ENCODE measurements around the gene CHM. TPM values are rescaled to one million over a fixed set of nuclear protein-coding genes. Genes with fewer than 3 reads are reported as not detected.

The CHM gene
- total and polyA plus RNA-seq, 2 donors (not counting 1 experiment from before 2014, with no cell fraction given), result 13.7 to 25.5 TPM

DNA sequence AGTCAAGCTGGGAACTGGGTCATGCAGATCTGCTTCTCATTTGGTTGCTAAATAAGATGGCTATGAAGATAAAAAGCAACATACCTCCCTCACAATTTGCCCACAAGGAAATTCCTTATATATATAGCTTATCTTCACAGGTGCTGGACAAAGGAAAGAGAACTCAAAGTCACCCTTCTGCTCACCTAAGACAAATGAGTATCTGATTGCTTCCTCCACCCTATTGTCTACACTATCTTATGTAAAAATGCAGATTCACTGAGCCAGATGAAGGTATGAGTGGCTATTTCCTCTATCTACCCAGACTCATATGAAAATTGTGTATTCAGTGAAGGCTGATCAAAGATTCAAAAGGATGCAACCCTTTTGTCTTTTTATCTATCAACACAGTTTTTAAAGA is 50.8 kb downstream of the CHM start:
- ChIA-PET POLR2A (no interaction called here), CTCF (no interaction called here)
- TF ChIP-seq, protein P1, sequence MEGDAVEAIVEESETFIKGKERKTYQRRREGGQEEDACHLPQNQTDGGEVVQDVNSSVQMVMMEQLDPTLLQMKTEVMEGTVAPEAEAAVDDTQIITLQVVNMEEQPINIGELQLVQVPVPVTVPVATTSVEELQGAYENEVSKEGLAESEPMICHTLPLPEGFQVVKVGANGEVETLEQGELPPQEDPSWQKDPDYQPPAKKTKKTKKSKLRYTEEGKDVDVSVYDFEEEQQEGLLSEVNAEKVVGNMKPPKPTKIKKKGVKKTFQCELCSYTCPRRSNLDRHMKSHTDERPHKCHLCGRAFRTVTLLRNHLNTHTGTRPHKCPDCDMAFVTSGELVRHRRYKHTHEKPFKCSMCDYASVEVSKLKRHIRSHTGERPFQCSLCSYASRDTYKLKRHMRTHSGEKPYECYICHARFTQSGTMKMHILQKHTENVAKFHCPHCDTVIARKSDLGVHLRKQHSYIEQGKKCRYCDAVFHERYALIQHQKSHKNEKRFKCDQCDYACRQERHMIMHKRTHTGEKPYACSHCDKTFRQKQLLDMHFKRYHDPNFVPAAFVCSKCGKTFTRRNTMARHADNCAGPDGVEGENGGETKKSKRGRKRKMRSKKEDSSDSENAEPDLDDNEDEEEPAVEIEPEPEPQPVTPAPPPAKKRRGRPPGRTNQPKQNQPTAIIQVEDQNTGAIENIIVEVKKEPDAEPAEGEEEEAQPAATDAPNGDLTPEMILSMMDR (IDR thresholded peaks at IDR 0.05), result no peak
- H3K27ac Mint-ChIP-seq, result no peak overlapping the region
- Histone ChIP-seq H2AFZ (ENCODE audit: insufficient read depth, low read depth, low read length, poor library complexity, severe bottlenecking) (no peak overlapping the region), H3K9ac (ENCODE audit: low read length) (no peak overlapping the region), H3K27ac (ENCODE audit: low read length in 2 of 2) (no peak overlapping the region), H3K36me3 (replicated peaks in 1 of 2; ENCODE audit: control extremely low read depth in 1 of 2, control insufficient read depth in 1 of 2, extremely low read depth in 1 of 2, insufficient read depth in 2 of 2, low read length in 1 of 2) (no peaks in the 10 kb centered on the region), H3K27me3 (replicated peaks in 1 of 4; ENCODE audit: control extremely low read depth in 1 of 4, control insufficient read depth in 3 of 4, insufficient read depth in 4 of 4, low read length in 3 of 4) (no peaks in the 10 kb centered on the region), H4K20me1 (ENCODE audit: control insufficient read depth, insufficient read depth, low read length, poor library complexity, severe bottlenecking) (no peaks in the 10 kb centered on the region), H3K4me2 (replicated peaks; ENCODE audit: low read depth, low read length, poor library complexity, severe bottlenecking) (no peak overlapping the region), H3K79me2 (ENCODE audit: control insufficient read depth, insufficient read depth, low read length) (peaks cover 21% of the 10 kb centered on the region), H3K4me1 (ENCODE audit: control insufficient read depth in 2 of 2, insufficient read depth in 2 of 2, low read length in 2 of 2) (peaks cover 0 to 6% of the 10 kb centered on the region in 2 donors), H3K9me3 (ENCODE audit: control extremely low read depth in 1 of 3, control insufficient read depth in 2 of 3, insufficient read depth in 1 of 3, low read length in 2 of 3) (no peaks in the 10 kb centered on the region), H3K4me3 (ENCODE audit: control extremely low read depth in 1 of 5, extremely low read depth in 1 of 5, insufficient read depth in 1 of 5, low read depth in 2 of 5, low read length in 4 of 5) (no peak overlapping the region)
- no peaks in the 10 kb centered on the region for H3K27me3 Mint-ChIP-seq
- DNase-seq (no peak), ATAC-seq (ENCODE audit: low read depth) (no peak)
- peaks cover 32% of the 10 kb centered on the region for H3K4me1 Mint-ChIP-seq
- no peak overlapping the region for H3K4me3 Mint-ChIP-seq
- no peaks in the 10 kb centered on the region for H3K9me3 Mint-ChIP-seq (ENCODE audit: insufficient read depth)
- intact Hi-C loops (cut with micrococcal nuclease), result no loop called here

DNA sequence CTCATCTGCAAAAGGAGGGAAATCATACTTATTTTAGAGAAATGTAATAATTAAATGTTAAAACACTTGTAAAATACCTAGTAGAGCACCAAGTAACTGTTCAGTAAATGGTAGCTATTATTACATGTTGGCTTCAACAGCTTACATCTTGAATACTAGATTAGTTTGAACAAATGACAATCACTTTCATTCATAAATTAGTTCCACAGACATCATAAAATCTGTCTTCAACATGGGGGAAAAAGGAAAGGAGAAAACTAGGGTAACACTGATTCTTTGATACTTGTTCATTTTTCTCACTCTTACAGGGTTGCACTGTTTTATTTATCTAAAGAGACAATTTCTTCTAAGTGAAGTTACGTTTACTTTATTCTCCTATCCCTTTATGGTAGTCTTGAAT is 51.7 kb downstream of the CHM start:
- ATAC-seq (ENCODE audit: low read depth) (no peak), DNase-seq (no peak)
- Mint-ChIP-seq H3K27ac (no peak overlapping the region), H3K4me1 (peaks cover 32% of the 10 kb centered on the region), H3K9me3 (ENCODE audit: insufficient read depth) (no peaks in the 10 kb centered on the region), H3K4me3 (no peak overlapping the region), H3K27me3 (no peaks in the 10 kb centered on the region)
- H3K36me3 ChIP-seq (replicated peaks in 1 of 2; ENCODE audit: control extremely low read depth in 1 of 2, control insufficient read depth in 1 of 2, extremely low read depth in 1 of 2, insufficient read depth in 2 of 2, low read length in 1 of 2), result no peaks in the 10 kb centered on the region
- H3K79me2 ChIP-seq (ENCODE audit: control insufficient read depth, insufficient read depth, low read length), result peaks cover 16% of the 10 kb centered on the region
- CTCF ChIA-PET, result no interaction called here
- POLR2A ChIA-PET, result no interaction called here
- peaks cover 0 to 6% of the 10 kb centered on the region in 2 donors for H3K4me1 ChIP-seq (ENCODE audit: control insufficient read depth in 2 of 2, insufficient read depth in 2 of 2, low read length in 2 of 2)
- WGBS (ENCODE audit: insufficient coverage), result no CpG with 5 or more reads among the region's 1 CpG
- intact Hi-C loops (cut with micrococcal nuclease), result no loop called here
- no peak overlapping the region for H2AFZ ChIP-seq (ENCODE audit: insufficient read depth, low read depth, low read length, poor library complexity, severe bottlenecking)
- no peak overlapping the region for H3K4me3 ChIP-seq (ENCODE audit: control extremely low read depth in 1 of 5, extremely low read depth in 1 of 5, insufficient read depth in 1 of 5, low read depth in 2 of 5, low read length in 4 of 5)
- no peak for TF ChIP-seq EZH2 (IDR thresholded peaks at IDR 0.05; ENCODE audit: borderline replicate concordance, insufficient read depth, low read depth, low read length, poor library complexity, severe bottlenecking)
- TF ChIP-seq, protein P1 (IDR thresholded peaks at IDR 0.05), result no peak
- no peak overlapping the region for H3K27ac ChIP-seq (ENCODE audit: low read length in 2 of 2)
- no peak overlapping the region for H3K9ac ChIP-seq (ENCODE audit: low read length)
- H3K4me2 ChIP-seq (replicated peaks; ENCODE audit: low read depth, low read length, poor library complexity, severe bottlenecking), result no peak overlapping the region
- H3K9me3 ChIP-seq (ENCODE audit: control extremely low read depth in 1 of 3, control insufficient read depth in 2 of 3, insufficient read depth in 1 of 3, low read length in 2 of 3), result no peaks in the 10 kb centered on the region
- no peaks in the 10 kb centered on the region for H3K27me3 ChIP-seq (replicated peaks in 1 of 4; ENCODE audit: control extremely low read depth in 1 of 4, control insufficient read depth in 3 of 4, insufficient read depth in 4 of 4, low read length in 3 of 4)
- no peaks in the 10 kb centered on the region for H4K20me1 ChIP-seq (ENCODE audit: control insufficient read depth, insufficient read depth, low read length, poor library complexity, severe bottlenecking)

All from B cell (primary cell).